Activated naive CD8-positive, alpha-beta T cell (primary cell): ENCODE data around the gene NOP10.
"Not testable (repeated sequence)": the region's sequence is repeated elsewhere in the genome, so short reads cannot be mapped to it uniquely, and the experiment has no call there.

Source experiments
- H3K27ac Mint-ChIP-seq: one replicate; pipeline ENCODE4 v1.8.0; 2021; ENCODE audit warnings: mixed read lengths
- H3K27me3 Mint-ChIP-seq: one replicate; pipeline ENCODE4 v1.8.0; 2021; ENCODE audit warnings: mixed read lengths
- H3K36me3 Mint-ChIP-seq: one replicate; pipeline ENCODE4 v1.8.0; 2021; ENCODE audit warnings: mixed read lengths
- H3K4me1 Mint-ChIP-seq: one replicate; pipeline ENCODE4 v1.8.0; 2021; ENCODE audit warnings: low read depth, mixed read lengths
- H3K4me3 Mint-ChIP-seq: one replicate; pipeline ENCODE4 v1.8.0; 2021; ENCODE audit warnings: mild to moderate bottlenecking, mixed read lengths
- H3K9me3 Mint-ChIP-seq: one replicate; pipeline ENCODE4 v1.8.0; 2021; ENCODE audit warnings: low read depth, mixed read lengths

Gene NOP10

DNA sequence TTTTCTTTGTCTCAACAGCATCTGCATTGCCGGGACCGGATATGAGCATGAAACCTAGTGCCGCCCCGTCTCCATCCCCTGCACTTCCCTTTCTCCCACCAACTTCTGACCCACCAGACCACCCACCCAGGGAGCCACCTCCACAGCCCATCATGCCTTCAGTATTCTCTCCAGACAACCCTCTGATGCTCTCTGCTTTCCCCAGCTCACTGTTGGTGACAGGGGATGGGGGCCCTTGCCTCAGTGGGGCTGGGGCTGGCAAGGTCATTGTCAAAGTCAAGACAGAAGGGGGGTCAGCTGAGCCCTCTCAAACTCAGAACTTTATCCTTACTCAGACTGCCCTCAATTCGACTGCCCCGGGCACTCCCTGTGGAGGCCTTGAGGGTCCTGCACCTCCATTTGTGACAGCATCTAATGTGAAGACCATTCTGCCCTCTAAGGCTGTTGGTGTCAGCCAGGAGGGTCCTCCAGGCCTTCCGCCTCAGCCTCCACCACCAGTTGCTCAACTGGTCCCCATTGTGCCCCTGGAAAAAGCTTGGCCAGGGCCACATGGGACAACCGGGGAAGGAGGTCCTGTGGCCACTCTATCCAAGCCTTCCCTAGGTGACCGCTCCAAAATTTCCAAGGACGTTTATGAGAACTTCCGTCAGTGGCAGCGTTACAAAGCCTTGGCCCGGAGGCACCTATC is 5.2 kb upstream of the NOP10 start:
- H3K36me3 Mint-ChIP-seq: no peaks in the 10 kb centered on the region
- no peak overlapping the region for H3K27ac Mint-ChIP-seq
- H3K4me3 Mint-ChIP-seq: no peak overlapping the region
- H3K4me1 Mint-ChIP-seq: no peaks in the 10 kb centered on the region
- no peaks in the 10 kb centered on the region for H3K27me3 Mint-ChIP-seq
- no peaks in the 10 kb centered on the region for H3K9me3 Mint-ChIP-seq

DNA sequence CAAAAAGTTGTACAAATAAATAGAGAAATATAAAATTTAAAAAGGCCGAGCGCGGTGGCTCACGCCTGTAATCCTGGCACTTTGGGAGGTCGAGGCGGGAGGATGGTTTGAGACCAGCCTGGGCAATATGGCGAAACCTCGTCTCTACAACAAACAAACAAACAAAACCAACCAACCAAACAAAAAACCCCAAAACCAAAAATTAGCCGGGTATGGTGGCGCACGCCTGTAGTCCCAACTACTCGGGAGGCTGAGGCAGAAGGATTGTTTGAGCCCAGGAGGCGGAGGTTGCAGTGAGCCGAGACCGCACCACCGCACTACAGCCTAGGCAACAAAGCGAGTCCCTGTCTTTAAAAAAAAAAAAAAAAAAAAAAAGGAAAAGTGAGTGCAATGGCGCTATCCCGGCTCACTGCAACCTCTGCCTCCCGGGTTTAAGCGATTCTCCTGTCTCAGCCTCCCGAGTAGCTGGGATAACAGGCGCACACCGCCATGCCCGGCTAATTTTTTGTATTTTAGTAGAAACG is 661 bp downstream of the NOP10 start:
- H3K27me3 Mint-ChIP-seq, H3K36me3 Mint-ChIP-seq, H3K9me3 Mint-ChIP-seq, H3K4me3 Mint-ChIP-seq: not testable (repeated sequence)
- Mint-ChIP-seq H3K27ac (peak overlapping the region; percentile 94), H3K4me1 (peaks cover 29% of the 10 kb centered on the region)

GRCh38 chr15:34341381-34342212 is 1.3 kb downstream of the NOP10 start:
- no peaks in the 10 kb centered on the region for H3K27me3 Mint-ChIP-seq
- H3K27ac Mint-ChIP-seq: peak overlapping the region; percentile 94
- H3K36me3 Mint-ChIP-seq: peaks cover 9% of the 10 kb centered on the region
- H3K4me3 Mint-ChIP-seq: no peak overlapping the region
- H3K9me3 Mint-ChIP-seq: no peaks in the 10 kb centered on the region
- peaks cover 34% of the 10 kb centered on the region for H3K4me1 Mint-ChIP-seq

- Mint-ChIP-seq H3K4me1 (peaks cover 50% of the 10 kb centered on the region), H3K36me3 (peaks cover 9% of the 10 kb centered on the region), H3K27ac (peak overlapping the region; percentile 70), H3K4me3 (no peak overlapping the region), H3K9me3 (no peaks in the 10 kb centered on the region), H3K27me3 (no peaks in the 10 kb centered on the region)
Measured at GRCh38 chr15:34339946-34340345, 3.0 kb downstream of the NOP10 start.

GRCh38 chr15:34338347-34338746 is 4.6 kb downstream of the NOP10 start:
- H3K4me3 Mint-ChIP-seq: peak overlapping the region; percentile 82
- no peaks in the 10 kb centered on the region for H3K27me3 Mint-ChIP-seq
- H3K4me1 Mint-ChIP-seq: peaks cover 60% of the 10 kb centered on the region
- H3K36me3 Mint-ChIP-seq: peaks cover 9% of the 10 kb centered on the region
- H3K9me3 Mint-ChIP-seq: no peaks in the 10 kb centered on the region
- H3K27ac Mint-ChIP-seq: peak overlapping the region; percentile 79

GRCh38 chr15:34337557-34338306 is 5.2 kb downstream of the NOP10 start, which contains the start of gene SLC12A6:
TSS of gene SLC12A6 (minus strand) at chr15:34337781. CDS start at chr15:34336680, 1,101 bp downstream.
- peak within 1 kb of the TSS; percentile 98 for H3K27ac Mint-ChIP-seq
- peak within 1 kb of the TSS; percentile 95 for H3K4me3 Mint-ChIP-seq
- peaks cover 9% of the 10 kb centered on the region for H3K36me3 Mint-ChIP-seq
- H3K9me3 Mint-ChIP-seq: no peaks in the 10 kb centered on the region
- peaks cover 65% of the 10 kb centered on the region for H3K4me1 Mint-ChIP-seq
- H3K27me3 Mint-ChIP-seq: no peaks in the 10 kb centered on the region

GRCh38 chr15:34336991-34337556 is 5.9 kb downstream of the NOP10 start:
- Mint-ChIP-seq H3K27ac (peak overlapping the region; percentile 98), H3K36me3 (peaks cover 9% of the 10 kb centered on the region), H3K4me1 (peaks cover 71% of the 10 kb centered on the region), H3K9me3 (no peaks in the 10 kb centered on the region), H3K4me3 (peak overlapping the region; percentile 95), H3K27me3 (no peaks in the 10 kb centered on the region)

- Mint-ChIP-seq H3K27ac (peak overlapping the region; percentile 98), H3K4me1 (peaks cover 74% of the 10 kb centered on the region), H3K9me3 (no peaks in the 10 kb centered on the region), H3K27me3 (no peaks in the 10 kb centered on the region), H3K4me3 (peak overlapping the region; percentile 95), H3K36me3 (peaks cover 4% of the 10 kb centered on the region)
Measured at GRCh38 chr15:34336231-34336990, 6.5 kb downstream of the NOP10 start.

DNA sequence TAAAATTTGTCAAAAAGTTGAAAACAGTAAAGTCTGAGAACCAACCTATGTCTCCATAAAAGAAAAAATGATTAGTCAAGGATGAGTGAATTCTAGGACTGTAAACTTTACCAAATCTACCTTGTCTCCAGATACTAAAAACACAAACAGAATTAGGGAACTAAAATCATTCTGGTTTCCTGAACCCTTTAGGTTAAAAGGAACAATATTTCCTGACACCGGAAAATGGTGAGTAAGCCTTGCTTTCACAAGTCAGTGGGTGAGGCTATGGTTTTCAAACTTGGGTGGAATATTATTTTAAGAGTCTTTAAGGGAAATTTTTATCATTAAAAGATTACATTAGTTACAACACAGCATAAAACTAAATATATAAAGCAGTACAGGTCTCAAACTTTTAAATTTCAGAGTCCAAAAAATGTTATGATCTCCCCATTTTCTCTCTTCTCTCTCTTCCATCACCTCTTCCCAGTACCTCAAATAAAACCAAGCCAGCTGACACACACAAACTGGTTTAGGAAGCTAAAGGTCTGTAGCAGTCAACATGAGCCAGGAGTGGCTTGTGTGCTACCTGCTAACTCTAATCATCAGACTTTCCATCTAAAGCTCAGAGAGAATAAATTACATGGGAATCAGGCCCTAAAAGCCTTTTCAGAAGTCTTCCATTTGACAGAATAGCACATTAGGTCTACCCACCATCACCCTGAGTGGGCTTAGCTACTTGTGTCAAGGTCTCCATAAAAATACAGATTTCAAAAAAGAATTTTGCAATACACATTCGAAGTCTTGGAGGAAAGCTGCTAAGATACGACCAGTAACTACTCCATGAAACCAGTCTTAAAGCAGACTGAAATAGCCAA is 7.5 kb downstream of the NOP10 start:
- peak overlapping the region; percentile 98 for H3K27ac Mint-ChIP-seq
- peaks cover 74% of the 10 kb centered on the region for H3K4me1 Mint-ChIP-seq
- peak overlapping the region; percentile 95 for H3K4me3 Mint-ChIP-seq
- H3K36me3 Mint-ChIP-seq: no peaks in the 10 kb centered on the region
- H3K27me3 Mint-ChIP-seq: no peaks in the 10 kb centered on the region
- H3K9me3 Mint-ChIP-seq: no peaks in the 10 kb centered on the region

DNA sequence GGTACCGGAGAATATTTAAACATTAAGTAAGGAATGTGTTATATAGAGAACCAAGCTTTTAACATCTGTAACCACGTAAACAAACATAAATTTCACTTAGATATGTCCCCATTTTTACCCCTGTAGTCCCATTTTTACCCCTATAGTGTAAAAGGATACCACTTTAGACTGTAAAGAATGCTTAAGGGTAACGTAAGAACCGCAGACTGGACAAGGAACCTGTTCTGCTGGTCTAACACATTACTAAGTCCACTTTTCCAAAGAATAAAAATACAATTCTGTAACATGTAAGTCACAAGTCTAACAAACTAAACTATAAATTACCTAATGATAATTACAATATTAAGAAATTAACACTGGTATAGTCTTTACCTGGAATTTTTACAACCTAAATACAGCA is 8.3 kb downstream of the NOP10 start:
- peak overlapping the region; percentile 95 for H3K4me3 Mint-ChIP-seq
- H3K27ac Mint-ChIP-seq: peak overlapping the region; percentile 98
- H3K36me3 Mint-ChIP-seq: no peaks in the 10 kb centered on the region
- peaks cover 73% of the 10 kb centered on the region for H3K4me1 Mint-ChIP-seq
- H3K9me3 Mint-ChIP-seq: no peaks in the 10 kb centered on the region
- no peaks in the 10 kb centered on the region for H3K27me3 Mint-ChIP-seq

DNA sequence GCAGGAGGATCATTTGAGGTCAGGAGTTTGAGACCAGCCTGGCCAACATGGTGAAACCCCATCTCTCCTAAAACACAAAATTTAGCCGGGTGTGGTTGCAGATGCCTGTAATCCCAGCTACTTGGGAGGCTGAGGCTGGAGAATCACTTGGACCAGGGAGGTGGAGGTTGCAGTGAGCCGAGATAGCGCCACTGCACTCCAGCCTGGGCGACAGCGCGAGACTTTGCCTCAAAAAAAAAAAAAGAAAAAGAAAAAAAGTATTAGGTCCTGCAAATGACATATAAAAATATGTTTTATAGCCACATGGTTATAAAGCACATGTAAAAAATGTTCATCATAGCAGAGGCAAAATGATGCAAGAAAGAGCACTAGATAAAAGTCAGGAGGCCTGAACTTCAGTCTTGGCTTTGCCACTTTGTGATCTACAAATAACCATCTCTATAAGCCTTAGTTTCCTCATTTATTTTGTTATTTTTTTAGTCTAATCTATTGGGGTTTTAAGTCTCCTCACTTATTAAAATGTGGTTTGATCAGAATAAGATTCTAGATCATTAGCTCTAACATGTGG is 10.3 kb downstream of the NOP10 start:
- H3K27ac Mint-ChIP-seq: peak overlapping the region; percentile 98
- no peaks in the 10 kb centered on the region for H3K27me3 Mint-ChIP-seq
- peaks cover 83% of the 10 kb centered on the region for H3K4me1 Mint-ChIP-seq
- peak overlapping the region; percentile 69 for H3K4me3 Mint-ChIP-seq
- no peaks in the 10 kb centered on the region for H3K9me3 Mint-ChIP-seq
- H3K36me3 Mint-ChIP-seq: no peaks in the 10 kb centered on the region

- no peaks in the 10 kb centered on the region for H3K36me3 Mint-ChIP-seq
- peak overlapping the region; percentile 69 for H3K4me3 Mint-ChIP-seq
- H3K27ac Mint-ChIP-seq: peak overlapping the region; percentile 98
- H3K9me3 Mint-ChIP-seq: no peaks in the 10 kb centered on the region
- no peaks in the 10 kb centered on the region for H3K27me3 Mint-ChIP-seq
- peaks cover 88% of the 10 kb centered on the region for H3K4me1 Mint-ChIP-seq
Measured at GRCh38 chr15:34331809-34332208, 11.1 kb downstream of the NOP10 start.

DNA sequence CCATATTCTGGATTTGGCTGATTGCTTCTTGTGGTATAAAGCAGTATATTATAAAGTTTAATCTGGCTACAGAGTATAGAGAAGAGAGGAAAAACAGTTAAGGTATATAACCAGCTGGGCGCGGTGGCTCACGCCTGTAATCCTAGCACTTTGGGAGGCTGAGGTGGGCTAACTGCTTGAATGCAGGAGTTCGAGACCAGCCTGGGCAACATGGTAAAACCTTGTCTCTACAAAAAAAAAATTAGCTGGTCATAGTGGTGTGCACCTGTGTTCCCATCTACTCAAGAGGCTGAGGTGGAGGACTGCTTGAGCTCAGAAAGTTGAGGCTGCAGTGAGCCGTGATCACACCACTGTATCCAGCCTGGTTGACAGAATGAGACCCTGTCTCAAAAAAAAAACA is 12.7 kb downstream of the NOP10 start:
- H3K9me3 Mint-ChIP-seq: no peaks in the 10 kb centered on the region
- H3K4me1 Mint-ChIP-seq: peaks cover 85% of the 10 kb centered on the region
- peak overlapping the region; percentile 85 for H3K27ac Mint-ChIP-seq
- no peaks in the 10 kb centered on the region for H3K27me3 Mint-ChIP-seq
- peak overlapping the region; percentile 44 for H3K4me3 Mint-ChIP-seq
- no peaks in the 10 kb centered on the region for H3K36me3 Mint-ChIP-seq
